SK-N-SH (cell line): ENCODE data around the gene PCK2. TPM values are rescaled to one million over a fixed set of nuclear protein-coding genes. Genes with fewer than 3 reads are reported as not detected.

Experiments used
- CTCF ChIA-PET: fragments of 300-600, 350-600 bp; formaldehyde crosslinking; extraction: SDS; loops from one replicate; lab custom pipeline; 2021; lab: Yijun Ruan, JAX
- POLR2A ChIA-PET: fragments of 350-600 bp; sonication (Branson Sonifier 250); formaldehyde crosslinking; extraction: SDS; loops from one replicate; lab custom pipeline; 2020; ENCODE audit warnings: antibody characterized with exemption, inconsistent platforms; lab: Yijun Ruan, JAX
- DNase-seq: peaks from one replicate; pipeline ENCODE4 v3.0.0; 2012
- H2AFZ ChIP-seq: fragments of 200-600 bp; sonication (generic); 2 replicates; pipeline ENCODE4 v1.8.1; 2016; ENCODE audit warnings: antibody characterized with exemption, mild to moderate bottlenecking, low read depth
- H3F3A ChIP-seq: fragments of 200-600 bp; sonication (generic); replicated peaks from 2 replicates; pipeline ENCODE3; 2016; ENCODE audit warnings: antibody characterized with exemption, mild to moderate bottlenecking; ENCODE audit not compliant: insufficient read depth
- H3K27ac ChIP-seq, 2 experiments: fragments of 200-500 bp in 1 of 2; fragments of 200-600 bp in 1 of 2; sonication (Bioruptor generic) in 1 of 2; sonication (generic), shearing (Covaris generic) in 1 of 2; 2 replicates each; pipeline versions ENCODE4 v1.5.1 to v1.6.1; 2014 to 2016; ENCODE audit warnings: low read depth in 2 of 2, inconsistent platforms in 1 of 2, low read length in 1 of 2, mild to moderate bottlenecking in 1 of 2, mixed read lengths in 1 of 2
- H3K27me3 ChIP-seq: fragments of 200-600 bp; sonication (generic), shearing (Covaris generic); 2 replicates; pipeline ENCODE4 v1.6.1; 2016; ENCODE audit warnings: mixed run types; ENCODE audit not compliant: insufficient read depth
- H3K36me3 ChIP-seq, 2 experiments: fragments of 200-500 bp in 1 of 2; fragments of 200-600 bp in 1 of 2; sonication (Bioruptor generic) in 1 of 2; sonication (generic) in 1 of 2; replicated peaks in 1 of 2; 2 replicates each; pipeline versions ENCODE3 to v1.5.1; 2014 to 2016; ENCODE audit warnings: low read length in 1 of 2, mild to moderate bottlenecking in 1 of 2; ENCODE audit not compliant: insufficient read depth in 2 of 2, control insufficient read depth in 1 of 2
- H3K4me1 ChIP-seq, 2 experiments: fragments of 200-500 bp in 1 of 2; fragments of 200-600 bp in 1 of 2; sonication (Bioruptor generic) in 1 of 2; sonication (generic), shearing (Covaris generic) in 1 of 2; 2 replicates each; pipeline versions ENCODE4 v1.5.1 to v1.6.1; 2014 to 2016; ENCODE audit warnings: low read depth in 1 of 2, low read length in 1 of 2, mixed run types in 1 of 2; ENCODE audit not compliant: insufficient read depth in 2 of 2, control insufficient read depth in 1 of 2
- H3K4me2 ChIP-seq: fragments of 200-600 bp; sonication (generic), shearing (Covaris generic); 2 replicates; pipeline ENCODE4 v1.6.1; 2017; ENCODE audit warnings: mixed run types
- H3K4me3 ChIP-seq, 2 experiments: fragments of 200-500 bp in 1 of 2; fragments of 200-600 bp in 1 of 2; sonication (Bioruptor generic) in 1 of 2; sonication (generic), shearing (Covaris generic) in 1 of 2; 2 replicates each; pipeline versions ENCODE4 v1.5.1 to v1.8.1; 2014 to 2016; ENCODE audit warnings: low read depth in 2 of 2, inconsistent platforms in 1 of 2, low read length in 1 of 2, mild to moderate bottlenecking in 1 of 2, mixed read lengths in 1 of 2, moderate library complexity in 1 of 2
- H3K79me2 ChIP-seq: fragments of 200-600 bp; sonication (generic); 2 replicates; pipeline ENCODE4 v1.8.1; 2017; ENCODE audit warnings: mild to moderate bottlenecking; ENCODE audit not compliant: insufficient read depth
- H3K9ac ChIP-seq: fragments of 200-600 bp; sonication (generic); 2 replicates; pipeline ENCODE4 v1.6.1; 2017; ENCODE audit warnings: mixed run types
- H3K9me2 ChIP-seq: fragments of 200-600 bp; sonication (generic); 2 replicates; pipeline ENCODE4 v1.6.1; 2017; ENCODE audit warnings: mixed run types
- H3K9me3 ChIP-seq: fragments of 200-600 bp; sonication (generic); 2 replicates; pipeline ENCODE4 v1.6.1; 2017; ENCODE audit warnings: mixed run types, mild to moderate bottlenecking, moderate library complexity
- H4K20me1 ChIP-seq: fragments of 200-600 bp; sonication (generic); 2 replicates; pipeline ENCODE4 v1.6.1; 2017; ENCODE audit warnings: mild to moderate bottlenecking, mixed run types; ENCODE audit not compliant: insufficient read depth
- CHD2 ChIP-seq: fragments of 150-350 bp; IDR thresholded peaks from 2 replicates; pipeline ENCODE4 v1.6.1; 2018; ENCODE audit warnings: low read length; ENCODE audit not compliant: partially characterized antibody
- EP300 ChIP-seq, 2 experiments: IDR thresholded peaks; 2 replicates each; pipeline versions ENCODE4 v1.4.0 to v1.6.1; 2012; ENCODE audit warnings: borderline replicate concordance in 1 of 2, low read depth in 1 of 2, low read length in 1 of 2
- FOSL2 ChIP-seq: IDR thresholded peaks from 2 replicates; pipeline ENCODE4 v1.4.0; 2012; ENCODE audit warnings: low read depth, mild to moderate bottlenecking, moderate library complexity, borderline replicate concordance
- FOXM1 ChIP-seq: IDR thresholded peaks from 2 replicates; pipeline ENCODE4 v1.4.0; 2012; ENCODE audit warnings: low read depth, mild to moderate bottlenecking
- NRF1 ChIP-seq: IDR thresholded peaks from 2 replicates; pipeline ENCODE4 v1.6.1; 2012; ENCODE audit warnings: low read depth, mild to moderate bottlenecking, low read length
- POLR2AphosphoS5 ChIP-seq: IDR thresholded peaks from 2 replicates; pipeline ENCODE4 v1.6.1; 2012; ENCODE audit warnings: low read depth, low read length
- RCOR1 ChIP-seq: fragments of 150-350 bp; IDR thresholded peaks from 2 replicates; pipeline ENCODE4 v1.6.1; 2017; ENCODE audit warnings: antibody characterized with exemption, low read length
- RXRA ChIP-seq: IDR thresholded peaks from 2 replicates; pipeline ENCODE4 v1.4.0; 2012; ENCODE audit warnings: low read depth, mild to moderate bottlenecking, borderline replicate concordance
- SMC3 ChIP-seq: IDR thresholded peaks from 2 replicates; pipeline ENCODE4 v1.6.1; 2012; ENCODE audit warnings: low read depth, low read length, improper control_type of control experiment
- TCF12 ChIP-seq: IDR thresholded peaks from 2 replicates; pipeline ENCODE4 v1.4.0; 2012
- TEAD4 ChIP-seq: IDR thresholded peaks from 2 replicates; pipeline ENCODE4 v1.4.0; 2012; ENCODE audit warnings: mild to moderate bottlenecking, borderline replicate concordance; ENCODE audit not compliant: insufficient read depth
- WGBS: methylation state at CpG from one replicate; pipeline ENCODE4 v1.1.6; 2017; ENCODE audit warnings: low lambda C conversion rate; 5-methylcytosine and 5-hydroxymethylcytosine counted together
- polyA plus RNA-seq, 3 experiments: library from polyadenylated mRNA; depleted of rRNA; stranded (reverse); fragments of >200 nt; gene quantifications; 2 replicates each; pipeline ENCODE4 v1.2.3, GENCODE V29; 2012
- TF ChIP-seq, protein P1 (sequence below): IDR thresholded peaks from 2 replicates; pipeline ENCODE4 v1.6.1; 2012; ENCODE audit warnings: mild to moderate bottlenecking, low read depth, low read length, moderate library complexity
- TF ChIP-seq, protein P2 (sequence below): IDR thresholded peaks from 2 replicates; pipeline ENCODE4; 2012
- TF ChIP-seq, protein P3 (sequence below): IDR thresholded peaks from 2 replicates; pipeline ENCODE4 v1.4.0; 2012; ENCODE audit warnings: low read depth, borderline replicate concordance

Gene PCK2
- polyA plus RNA-seq, 1 of the 3 experiments (the other 2 are of a cell fraction), result 16.6 TPM

DNA sequence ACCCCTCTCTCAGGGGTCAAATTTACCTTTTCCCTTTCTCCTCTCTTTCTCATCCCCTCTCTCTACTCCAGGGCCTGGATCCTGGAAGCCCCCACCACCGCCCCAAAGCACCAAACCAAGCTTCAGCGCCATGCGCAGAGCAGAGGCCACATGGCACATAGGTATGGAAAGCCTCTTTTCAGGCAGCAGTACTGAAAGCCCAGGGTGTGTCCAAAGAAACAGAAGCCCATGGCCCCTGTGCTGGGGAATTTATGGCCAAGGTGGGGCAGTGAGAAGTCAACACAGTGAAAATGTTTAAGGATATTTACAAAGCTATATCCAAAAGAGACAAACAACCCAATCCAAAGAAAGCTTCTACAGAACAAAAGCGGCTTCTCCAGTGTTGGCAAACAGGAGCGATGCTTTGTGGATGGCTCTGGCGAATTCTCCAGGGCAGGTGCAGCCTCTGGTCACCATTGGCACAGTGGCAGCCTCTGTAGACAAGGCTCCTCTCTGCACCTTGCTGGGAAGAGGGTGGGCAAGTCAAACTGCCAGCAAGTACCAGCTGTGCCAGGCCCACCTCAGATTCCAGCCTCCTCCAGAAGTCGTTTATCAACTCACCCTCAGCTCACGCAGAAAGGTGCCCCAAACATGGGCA, 27.5 kb upstream of the PCK2 start:
- no peak for DNase-seq
- no peaks in the 10 kb centered on the region for H3K36me3 ChIP-seq
- TF ChIP-seq, protein P1, sequence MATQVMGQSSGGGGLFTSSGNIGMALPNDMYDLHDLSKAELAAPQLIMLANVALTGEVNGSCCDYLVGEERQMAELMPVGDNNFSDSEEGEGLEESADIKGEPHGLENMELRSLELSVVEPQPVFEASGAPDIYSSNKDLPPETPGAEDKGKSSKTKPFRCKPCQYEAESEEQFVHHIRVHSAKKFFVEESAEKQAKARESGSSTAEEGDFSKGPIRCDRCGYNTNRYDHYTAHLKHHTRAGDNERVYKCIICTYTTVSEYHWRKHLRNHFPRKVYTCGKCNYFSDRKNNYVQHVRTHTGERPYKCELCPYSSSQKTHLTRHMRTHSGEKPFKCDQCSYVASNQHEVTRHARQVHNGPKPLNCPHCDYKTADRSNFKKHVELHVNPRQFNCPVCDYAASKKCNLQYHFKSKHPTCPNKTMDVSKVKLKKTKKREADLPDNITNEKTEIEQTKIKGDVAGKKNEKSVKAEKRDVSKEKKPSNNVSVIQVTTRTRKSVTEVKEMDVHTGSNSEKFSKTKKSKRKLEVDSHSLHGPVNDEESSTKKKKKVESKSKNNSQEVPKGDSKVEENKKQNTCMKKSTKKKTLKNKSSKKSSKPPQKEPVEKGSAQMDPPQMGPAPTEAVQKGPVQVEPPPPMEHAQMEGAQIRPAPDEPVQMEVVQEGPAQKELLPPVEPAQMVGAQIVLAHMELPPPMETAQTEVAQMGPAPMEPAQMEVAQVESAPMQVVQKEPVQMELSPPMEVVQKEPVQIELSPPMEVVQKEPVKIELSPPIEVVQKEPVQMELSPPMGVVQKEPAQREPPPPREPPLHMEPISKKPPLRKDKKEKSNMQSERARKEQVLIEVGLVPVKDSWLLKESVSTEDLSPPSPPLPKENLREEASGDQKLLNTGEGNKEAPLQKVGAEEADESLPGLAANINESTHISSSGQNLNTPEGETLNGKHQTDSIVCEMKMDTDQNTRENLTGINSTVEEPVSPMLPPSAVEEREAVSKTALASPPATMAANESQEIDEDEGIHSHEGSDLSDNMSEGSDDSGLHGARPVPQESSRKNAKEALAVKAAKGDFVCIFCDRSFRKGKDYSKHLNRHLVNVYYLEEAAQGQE, result no peak
- TF ChIP-seq FOXM1 (no peak), TEAD4 (no peak), RCOR1 (no peak), CHD2 (no peak), EP300 (IDR thresholded peaks at IDR 0.05; ENCODE audit: borderline replicate concordance in 1 of 2, low read depth in 1 of 2, low read length in 1 of 2) (no peak), RXRA (no peak), POLR2AphosphoS5 (no peak), SMC3 (no peak), NRF1 (no peak), FOSL2 (no peak), TCF12 (no peak)
- TF ChIP-seq, protein P2, sequence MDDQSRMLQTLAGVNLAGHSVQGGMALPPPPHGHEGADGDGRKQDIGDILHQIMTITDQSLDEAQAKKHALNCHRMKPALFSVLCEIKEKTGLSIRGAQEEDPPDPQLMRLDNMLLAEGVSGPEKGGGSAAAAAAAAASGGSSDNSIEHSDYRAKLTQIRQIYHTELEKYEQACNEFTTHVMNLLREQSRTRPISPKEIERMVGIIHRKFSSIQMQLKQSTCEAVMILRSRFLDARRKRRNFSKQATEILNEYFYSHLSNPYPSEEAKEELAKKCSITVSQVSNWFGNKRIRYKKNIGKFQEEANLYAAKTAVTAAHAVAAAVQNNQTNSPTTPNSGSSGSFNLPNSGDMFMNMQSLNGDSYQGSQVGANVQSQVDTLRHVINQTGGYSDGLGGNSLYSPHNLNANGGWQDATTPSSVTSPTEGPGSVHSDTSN, result no peak
- TF ChIP-seq, protein P3, sequence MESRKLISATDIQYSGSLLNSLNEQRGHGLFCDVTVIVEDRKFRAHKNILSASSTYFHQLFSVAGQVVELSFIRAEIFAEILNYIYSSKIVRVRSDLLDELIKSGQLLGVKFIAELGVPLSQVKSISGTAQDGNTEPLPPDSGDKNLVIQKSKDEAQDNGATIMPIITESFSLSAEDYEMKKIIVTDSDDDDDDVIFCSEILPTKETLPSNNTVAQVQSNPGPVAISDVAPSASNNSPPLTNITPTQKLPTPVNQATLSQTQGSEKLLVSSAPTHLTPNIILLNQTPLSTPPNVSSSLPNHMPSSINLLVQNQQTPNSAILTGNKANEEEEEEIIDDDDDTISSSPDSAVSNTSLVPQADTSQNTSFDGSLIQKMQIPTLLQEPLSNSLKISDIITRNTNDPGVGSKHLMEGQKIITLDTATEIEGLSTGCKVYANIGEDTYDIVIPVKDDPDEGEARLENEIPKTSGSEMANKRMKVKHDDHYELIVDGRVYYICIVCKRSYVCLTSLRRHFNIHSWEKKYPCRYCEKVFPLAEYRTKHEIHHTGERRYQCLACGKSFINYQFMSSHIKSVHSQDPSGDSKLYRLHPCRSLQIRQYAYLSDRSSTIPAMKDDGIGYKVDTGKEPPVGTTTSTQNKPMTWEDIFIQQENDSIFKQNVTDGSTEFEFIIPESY, result no peak
- H3F3A ChIP-seq, result no peaks in the 10 kb centered on the region
- no peaks in the 10 kb centered on the region for H4K20me1 ChIP-seq
- no peak overlapping the region for H3K9ac ChIP-seq
- WGBS, result 64% methylated on average over 8 of the region's 8 CpGs
- H3K4me1 ChIP-seq, result no peaks in the 10 kb centered on the region; a peak in 1 of 4 replicates
- no peaks in the 10 kb centered on the region for H3K9me3 ChIP-seq
- H3K27me3 ChIP-seq, result no peaks in the 10 kb centered on the region; the same call in 1 of the 2 replicates
- no peaks in the 10 kb centered on the region for H3K9me2 ChIP-seq
- ChIA-PET POLR2A (interaction anchor here (0.7 kb wide), 2 partner anchors 14 kb away, joined by 3 read pairs; no protein-coding TSS in a partner anchor), CTCF (interaction anchor here (1.3 to 42.8 kb wide), 5 partner anchors 7 to 94 kb away, joined by 3 to 1159 read pairs (median 9); partner anchors contain the start of genes IRF9 and PCK2)
- H3K4me3 ChIP-seq, result no peak overlapping the region
- H3K27ac ChIP-seq, result no peak overlapping the region
- no peak overlapping the region for H2AFZ ChIP-seq
- H3K4me2 ChIP-seq, result no peak overlapping the region
- H3K79me2 ChIP-seq, result no peaks in the 10 kb centered on the region
